Vagina (tissue), 2 donors: Measurements from ENCODE around the gene CMSS1.

Experiments
- POLR2A ChIP-seq, 2 donors: fragments of 450-650 bp; IDR thresholded peaks; one replicate each; pipeline ENCODE4 v1.6.1; 2017; ENCODE audit warnings: antibody characterized with exemption in 2 of 2, mild to moderate bottlenecking in 2 of 2, moderate library complexity in 2 of 2
- POLR2AphosphoS5 ChIP-seq, 2 donors: sonication (generic); formaldehyde crosslinking; IDR thresholded peaks; one replicate each; pipeline ENCODE4 v1.9.0; 2017; ENCODE audit warnings: antibody characterized with exemption in 2 of 2, mild to moderate bottlenecking in 2 of 2, low read depth in 1 of 2; ENCODE audit not compliant: insufficient read depth in 1 of 2
- TF ChIP-seq, protein P1 (sequence below), 3 experiments: fragments of 450-650 bp in 2 of 3; fragments of 200-600 bp in 1 of 3; sonication (generic) in 1 of 3; IDR thresholded peaks; one replicate each; pipeline ENCODE4 v1.5.1; 2017 to 2019; ENCODE audit warnings: antibody characterized with exemption in 3 of 3, mild to moderate bottlenecking in 2 of 3, moderate library complexity in 2 of 3

GRCh38 chr3:100150473-100150872 lies 332.8 kb downstream of the CMSS1 start:
- TF ChIP-seq POLR2AphosphoS5 (IDR thresholded peaks at IDR 0.05; ENCODE audit: insufficient read depth in 1 of 2, low read depth in 1 of 2) (no peak), POLR2A (IDR thresholded peaks at IDR 0.05) (no peak)
- TF ChIP-seq, protein P1, sequence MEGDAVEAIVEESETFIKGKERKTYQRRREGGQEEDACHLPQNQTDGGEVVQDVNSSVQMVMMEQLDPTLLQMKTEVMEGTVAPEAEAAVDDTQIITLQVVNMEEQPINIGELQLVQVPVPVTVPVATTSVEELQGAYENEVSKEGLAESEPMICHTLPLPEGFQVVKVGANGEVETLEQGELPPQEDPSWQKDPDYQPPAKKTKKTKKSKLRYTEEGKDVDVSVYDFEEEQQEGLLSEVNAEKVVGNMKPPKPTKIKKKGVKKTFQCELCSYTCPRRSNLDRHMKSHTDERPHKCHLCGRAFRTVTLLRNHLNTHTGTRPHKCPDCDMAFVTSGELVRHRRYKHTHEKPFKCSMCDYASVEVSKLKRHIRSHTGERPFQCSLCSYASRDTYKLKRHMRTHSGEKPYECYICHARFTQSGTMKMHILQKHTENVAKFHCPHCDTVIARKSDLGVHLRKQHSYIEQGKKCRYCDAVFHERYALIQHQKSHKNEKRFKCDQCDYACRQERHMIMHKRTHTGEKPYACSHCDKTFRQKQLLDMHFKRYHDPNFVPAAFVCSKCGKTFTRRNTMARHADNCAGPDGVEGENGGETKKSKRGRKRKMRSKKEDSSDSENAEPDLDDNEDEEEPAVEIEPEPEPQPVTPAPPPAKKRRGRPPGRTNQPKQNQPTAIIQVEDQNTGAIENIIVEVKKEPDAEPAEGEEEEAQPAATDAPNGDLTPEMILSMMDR (IDR thresholded peaks at IDR 0.05) = no peak
